ENCODE data around the gene VAMP5.
"Not testable (repeated sequence)": the region's sequence is repeated elsewhere in the genome, so short reads cannot be mapped to it uniquely, and the experiment has no call there.

Gene VAMP5

DNA sequence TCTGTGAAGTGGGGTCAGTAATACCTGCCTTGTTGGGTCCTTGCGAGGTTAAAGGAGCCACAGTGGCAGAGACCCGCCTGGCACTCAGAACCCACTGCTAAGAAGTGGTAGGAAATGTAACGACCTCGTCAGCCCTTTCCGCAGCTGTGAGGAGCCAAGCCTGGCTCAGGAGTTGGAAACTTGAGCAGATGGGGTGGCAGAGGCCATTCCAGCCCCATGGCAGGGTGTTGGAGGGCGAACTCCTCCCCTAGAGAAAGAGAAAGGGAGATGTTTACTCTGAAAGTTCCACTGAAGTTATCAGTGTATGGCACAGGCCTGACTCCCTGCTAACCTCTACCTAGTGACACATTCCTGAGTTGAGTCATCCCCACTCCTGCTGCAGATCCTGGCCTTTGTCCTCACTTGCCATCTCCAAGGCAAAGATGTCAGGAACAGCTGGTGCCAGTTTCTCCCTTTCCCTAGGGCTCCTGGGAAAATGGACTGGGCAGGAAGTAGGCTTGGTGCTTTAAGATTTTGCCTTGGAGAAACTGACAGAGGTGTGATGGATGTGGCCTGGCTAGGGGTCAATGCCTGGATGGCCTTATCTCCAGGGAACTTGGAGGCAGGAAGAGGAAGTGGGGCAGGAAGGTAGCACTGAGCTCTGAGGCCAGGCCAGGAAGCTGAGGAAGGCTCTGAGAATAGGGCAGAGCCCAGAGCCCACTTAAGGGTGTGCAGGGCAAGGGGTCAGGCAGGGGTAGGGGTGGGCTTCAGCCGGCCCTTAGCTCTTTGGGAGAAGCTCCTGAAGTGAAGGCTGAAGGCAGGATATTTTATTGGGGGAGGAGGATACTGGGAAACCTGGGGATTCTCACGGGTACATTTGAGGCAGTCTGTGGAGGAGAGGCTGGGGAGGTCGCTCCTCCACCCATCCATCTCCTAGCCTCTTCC lies 888 bp downstream of the VAMP5 start:
- no peak for DNase-seq

DNA sequence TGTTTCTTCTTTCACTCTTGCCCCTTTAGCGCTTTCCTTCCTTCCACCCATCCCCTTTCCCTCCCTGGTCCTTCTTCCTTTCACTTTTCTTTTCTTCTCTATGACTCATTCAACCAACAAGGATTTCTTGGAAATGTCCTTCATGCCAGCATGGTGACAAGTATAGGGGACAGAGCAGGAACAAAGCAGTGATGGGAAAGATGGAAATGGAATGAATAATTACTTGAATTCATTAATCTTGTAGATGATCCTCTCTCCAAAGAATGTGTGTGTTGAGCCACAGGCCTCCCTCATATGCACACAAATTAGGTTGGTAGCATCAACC lies 1.5 kb downstream of the VAMP5 start:
- no peak for DNase-seq

GRCh38 chr2:85588236-85588635 lies 4.0 kb downstream of the VAMP5 start:
- no peak for DNase-seq

DNA sequence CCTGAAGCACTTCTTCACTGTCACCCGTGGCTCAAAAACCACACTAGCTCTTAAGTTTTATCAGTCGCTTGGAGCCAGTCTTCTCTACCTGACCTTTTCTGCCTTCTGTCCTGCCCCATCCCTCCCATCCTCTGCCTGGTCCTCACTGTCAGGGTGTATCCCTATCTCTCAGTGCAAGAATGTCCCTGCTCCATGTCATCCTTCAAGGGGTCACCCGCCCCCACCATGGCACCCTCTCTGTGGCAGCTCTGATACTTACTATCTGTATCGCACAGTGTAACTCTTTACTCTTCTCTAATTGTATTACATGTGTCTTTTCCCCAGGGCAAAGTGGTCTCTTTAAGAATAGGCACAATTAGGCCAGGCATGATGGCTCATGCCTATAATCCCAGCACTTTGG lies 4.4 kb downstream of the VAMP5 start:
- no peak for DNase-seq

DNA sequence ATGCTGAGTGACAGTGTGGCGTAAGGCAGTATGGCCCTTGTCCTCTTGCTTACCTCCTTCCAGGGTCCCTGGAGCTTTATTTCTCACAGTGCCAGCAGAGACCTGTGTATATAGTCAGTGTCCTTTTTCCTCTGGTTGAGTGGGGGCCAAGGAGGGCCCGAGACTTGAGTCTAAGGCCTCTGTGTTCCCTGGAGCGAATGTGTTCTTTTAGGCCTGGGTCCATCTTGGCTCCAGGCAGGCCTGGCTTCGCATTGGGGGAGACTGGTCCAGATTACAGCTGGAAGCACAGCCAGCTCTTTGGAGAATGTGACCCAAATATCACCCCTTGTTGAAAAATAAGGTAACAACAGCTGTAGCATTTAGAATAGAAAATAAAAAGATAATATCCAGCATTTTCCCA lies 5.0 kb downstream of the VAMP5 start:
- no peak for DNase-seq

DNA sequence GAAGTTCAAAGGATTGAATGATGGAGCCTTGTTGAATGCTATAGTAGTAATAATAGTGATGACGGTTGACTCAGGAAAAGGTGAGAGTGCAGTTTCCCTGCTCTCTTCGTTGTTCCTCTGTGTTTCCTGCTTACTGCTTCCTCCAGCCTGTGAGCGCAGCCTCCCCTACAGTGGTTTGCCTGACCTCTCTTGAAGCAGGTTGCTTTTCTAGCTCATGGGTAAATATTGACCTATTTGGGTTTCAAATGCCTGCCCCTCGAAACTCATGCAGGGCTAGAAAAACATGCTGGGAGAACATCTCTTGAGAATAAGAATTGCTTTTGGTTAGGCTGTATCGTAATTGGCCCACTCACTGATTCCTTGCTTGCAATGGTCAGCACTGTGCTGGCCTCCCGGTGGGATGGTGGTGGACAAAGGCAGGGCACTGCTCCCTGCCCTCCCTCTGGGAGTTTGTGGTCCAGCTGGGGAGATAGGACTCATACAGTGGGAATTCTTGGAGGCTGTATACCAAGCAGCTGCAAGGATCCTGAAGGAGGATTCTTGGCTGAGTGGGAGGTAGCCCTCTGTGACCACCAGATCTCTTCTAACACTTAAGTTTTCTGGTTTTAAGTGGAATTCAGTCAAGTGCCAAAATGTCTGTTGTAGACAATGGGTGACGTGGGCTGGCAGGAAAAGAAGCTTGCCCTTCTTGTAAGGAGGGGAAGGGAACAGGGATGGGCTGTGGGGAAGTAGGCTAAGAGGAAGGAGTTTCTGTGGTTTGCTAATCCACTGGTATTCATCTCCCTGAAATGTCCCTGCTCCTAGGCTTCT lies 6.0 kb downstream of the VAMP5 start:
- DNase-seq, result no peak

DNA sequence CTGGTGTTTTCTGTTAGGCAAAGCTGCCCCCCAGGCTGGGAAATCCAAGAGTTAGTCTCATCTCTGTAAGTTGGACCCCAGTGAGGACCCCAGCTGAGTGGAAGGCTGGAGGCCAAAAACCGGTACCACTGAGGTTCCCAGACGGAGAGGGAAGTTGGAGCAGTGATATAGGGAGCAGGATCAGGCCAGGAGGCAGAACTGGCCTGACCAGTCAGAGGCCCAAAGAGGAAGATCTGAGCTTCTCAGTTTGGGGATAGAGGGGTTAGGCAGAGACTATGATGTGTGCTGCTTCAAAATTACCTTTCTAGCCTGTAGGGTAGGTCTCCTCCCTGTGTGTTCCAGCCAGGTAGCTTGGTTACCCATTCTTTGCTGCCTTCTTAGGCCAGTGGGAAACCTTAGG lies 6.7 kb downstream of the VAMP5 start:
- no peak for DNase-seq

DNA sequence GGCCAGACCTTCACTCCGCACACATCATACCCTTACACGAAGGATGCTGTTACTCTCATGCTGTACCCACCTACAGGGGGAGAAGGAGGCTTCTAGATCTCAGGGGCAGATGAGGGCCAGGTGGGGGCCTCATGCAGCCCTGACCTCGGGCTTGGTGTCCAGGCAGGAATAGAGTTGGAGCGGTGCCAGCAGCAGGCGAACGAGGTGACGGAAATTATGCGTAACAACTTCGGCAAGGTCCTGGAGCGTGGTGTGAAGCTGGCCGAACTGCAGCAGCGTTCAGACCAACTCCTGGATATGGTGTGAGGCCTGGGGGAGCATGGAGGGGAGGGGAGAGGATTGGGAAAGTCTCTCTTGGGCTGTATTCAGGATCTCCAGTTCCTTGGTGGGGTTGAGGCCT lies 7.3 kb downstream of the VAMP5 start:
- DNase-seq, result no peak

- DNase-seq, result not testable (repeated sequence)
These were observed 8.1 kb downstream of the VAMP5 start for GRCh38 chr2:85592299-85592698.

- DNase-seq, result no peak
These were observed 8.8 kb downstream of the VAMP5 start for GRCh38 chr2:85593023-85593422.

DNA sequence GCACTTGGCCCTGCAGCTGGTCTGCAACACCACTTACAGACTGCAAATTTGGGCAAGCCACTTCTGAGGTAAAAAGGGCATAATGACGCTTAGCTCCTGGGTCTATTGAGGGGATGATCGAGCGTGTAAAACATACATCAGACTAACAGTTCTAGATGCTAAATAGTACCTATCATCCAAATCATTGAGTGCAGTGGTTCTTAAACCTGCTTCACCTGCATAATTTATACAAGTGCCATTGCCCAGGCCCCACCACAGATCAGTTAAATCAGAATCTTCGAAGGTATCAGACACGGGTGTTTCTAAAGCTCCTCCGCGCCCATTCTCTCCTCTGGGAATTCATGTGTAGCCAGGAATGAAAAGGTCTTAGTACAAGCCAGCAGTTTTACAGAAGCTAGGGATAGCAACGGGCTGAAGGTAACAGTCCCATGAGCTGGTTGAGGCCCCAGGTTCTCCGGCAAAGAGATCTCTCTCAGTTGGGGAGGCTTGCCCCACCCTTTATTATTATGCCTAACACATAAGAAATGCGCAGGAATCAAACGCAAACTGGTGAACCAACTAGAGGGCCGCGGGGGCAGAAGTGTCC lies 10.6 kb downstream of the VAMP5 start:
- no peak for DNase-seq

- DNase-seq, result peak; percentile 91
These were observed 11.2 kb downstream of the VAMP5 start, which contains the start of gene RNF181 for GRCh38 chr2:85595301-85596025. RNF181 (plus strand) TSS chr2:85595745; CDS start chr2:85595764, 19 bp downstream.

GRCh38 chr2:85596026-85596333 lies 11.7 kb downstream of the VAMP5 start:
- DNase-seq, result no peak

DNA sequence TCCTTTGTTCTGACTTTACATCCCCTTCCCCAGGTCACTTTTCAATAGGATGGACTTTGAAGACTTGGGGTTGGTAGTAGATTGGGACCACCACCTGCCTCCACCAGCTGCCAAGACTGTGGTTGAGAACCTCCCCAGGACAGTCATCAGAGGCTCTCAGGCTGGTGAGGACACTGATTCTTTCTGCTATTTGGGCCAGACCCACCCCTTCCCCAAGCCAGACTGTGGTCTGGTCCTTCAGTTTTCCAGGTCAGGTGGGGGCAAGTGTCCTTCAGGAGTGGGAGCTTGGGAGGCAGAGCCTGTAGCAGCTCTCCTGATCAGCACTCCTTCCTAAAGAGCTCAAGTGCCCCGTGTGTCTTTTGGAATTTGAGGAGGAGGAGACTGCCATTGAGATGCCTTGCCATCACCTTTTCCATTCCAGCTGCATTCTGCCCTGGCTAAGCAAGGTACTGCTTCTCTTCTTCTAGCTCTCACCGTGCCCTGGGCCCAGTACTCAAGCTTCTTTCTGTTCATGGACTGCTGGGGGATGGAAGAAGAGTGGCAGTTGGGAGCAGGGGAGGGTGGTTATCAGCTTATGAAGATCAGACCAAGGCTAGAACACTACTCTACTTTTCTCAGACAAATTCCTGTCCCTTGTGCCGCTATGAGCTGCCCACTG lies 12.4 kb downstream of the VAMP5 start:
- no peak for DNase-seq

DNA sequence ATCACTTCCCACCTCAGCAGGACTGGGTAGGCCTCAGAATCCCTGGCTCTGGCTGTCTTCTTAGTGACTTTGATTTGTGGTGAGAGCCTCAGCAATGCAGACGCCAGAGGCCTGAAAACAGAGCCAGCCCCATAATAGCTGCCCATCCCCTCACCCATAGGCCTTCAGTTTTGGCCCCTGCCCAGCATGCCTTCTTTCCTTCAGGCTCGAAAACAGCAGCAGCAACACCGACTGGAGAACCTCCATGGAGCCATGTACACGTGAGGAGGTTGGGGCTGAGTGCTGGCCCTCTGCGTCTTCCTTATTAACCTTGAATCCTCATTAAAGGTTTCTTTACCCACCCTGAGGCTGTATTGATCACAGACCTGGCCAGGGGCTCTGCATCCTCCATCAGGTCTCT lies 13.0 kb downstream of the VAMP5 start:
- no peak for DNase-seq

DNA sequence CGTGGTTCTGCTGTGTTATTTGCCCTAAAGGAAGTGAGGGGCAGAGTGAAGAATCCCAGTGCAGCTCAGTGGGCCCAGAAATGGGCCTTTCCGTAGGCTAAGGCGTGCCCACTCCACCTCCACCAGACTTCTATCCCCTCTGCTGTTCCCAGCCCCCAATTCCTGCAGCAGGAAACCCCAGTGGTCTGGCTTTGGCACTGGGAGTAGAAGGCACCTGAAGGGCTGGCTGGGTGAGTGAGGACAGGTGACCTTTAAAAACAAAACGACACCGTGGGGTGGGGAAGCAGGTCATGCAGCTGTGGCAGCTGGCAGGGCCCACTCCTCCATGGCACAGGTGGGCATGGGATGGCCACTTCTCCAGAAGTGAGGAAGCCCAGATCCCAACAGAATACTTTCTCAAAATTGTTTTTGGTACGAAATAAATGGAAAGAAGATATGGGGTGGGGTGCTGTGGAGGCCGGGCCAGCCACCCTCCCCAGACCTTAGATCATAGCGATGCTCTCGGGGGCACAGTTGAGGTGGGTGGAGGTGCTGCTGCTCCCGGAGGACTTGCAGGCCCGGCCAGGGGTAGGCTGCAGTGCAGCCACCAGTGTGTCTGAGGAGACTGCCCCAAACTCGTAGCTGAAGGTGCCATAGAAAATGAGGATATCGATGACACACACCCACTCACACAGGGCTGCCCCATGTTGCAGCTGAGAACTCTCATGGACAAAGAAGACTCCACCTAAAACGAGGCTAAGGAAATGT lies 14.5 kb downstream of the VAMP5 start:
- no peak for DNase-seq

- no peak for DNase-seq
These were observed 15.4 kb downstream of the VAMP5 start for GRCh38 chr2:85599468-85600234.

DNA sequence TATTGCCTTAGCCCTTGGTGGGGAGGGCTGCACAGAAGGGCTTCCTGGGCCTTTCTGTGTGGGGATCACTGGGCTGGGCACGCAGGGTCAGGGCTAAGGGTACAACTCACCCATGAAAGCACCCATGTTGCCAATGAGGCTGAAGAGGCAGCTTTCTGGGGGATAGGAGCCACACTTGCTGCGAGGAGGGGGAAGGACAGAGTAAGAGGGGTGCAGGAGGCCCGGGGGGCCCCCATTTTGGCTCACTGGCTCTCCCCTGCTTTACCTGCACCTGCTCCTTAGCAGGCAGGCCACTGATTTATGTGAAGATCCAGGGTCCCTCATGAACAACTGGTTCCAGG lies 16.0 kb downstream of the VAMP5 start:
- no peak for DNase-seq

- DNase-seq, result no peak
These were observed 16.9 kb downstream of the VAMP5 start for GRCh38 chr2:85600951-85601770.

GRCh38 chr2:85601771-85602475 lies 17.7 kb downstream of the VAMP5 start:
- no peak for DNase-seq
